NOMO-1 (cell line): ENCODE results near the gene PHLPP1.

ENCODE experiments used
- DNase-seq, 2 experiments: peaks; one replicate each; lab custom pipeline; 2025; ENCODE audit not compliant: unreplicated experiment in 2 of 2; lab: John Stamatoyannopoulos, UW

The PHLPP1 gene

GRCh38 chr18:62769216-62769615 lies 53.9 kb downstream of the PHLPP1 start:
- no peak for DNase-seq

DNA sequence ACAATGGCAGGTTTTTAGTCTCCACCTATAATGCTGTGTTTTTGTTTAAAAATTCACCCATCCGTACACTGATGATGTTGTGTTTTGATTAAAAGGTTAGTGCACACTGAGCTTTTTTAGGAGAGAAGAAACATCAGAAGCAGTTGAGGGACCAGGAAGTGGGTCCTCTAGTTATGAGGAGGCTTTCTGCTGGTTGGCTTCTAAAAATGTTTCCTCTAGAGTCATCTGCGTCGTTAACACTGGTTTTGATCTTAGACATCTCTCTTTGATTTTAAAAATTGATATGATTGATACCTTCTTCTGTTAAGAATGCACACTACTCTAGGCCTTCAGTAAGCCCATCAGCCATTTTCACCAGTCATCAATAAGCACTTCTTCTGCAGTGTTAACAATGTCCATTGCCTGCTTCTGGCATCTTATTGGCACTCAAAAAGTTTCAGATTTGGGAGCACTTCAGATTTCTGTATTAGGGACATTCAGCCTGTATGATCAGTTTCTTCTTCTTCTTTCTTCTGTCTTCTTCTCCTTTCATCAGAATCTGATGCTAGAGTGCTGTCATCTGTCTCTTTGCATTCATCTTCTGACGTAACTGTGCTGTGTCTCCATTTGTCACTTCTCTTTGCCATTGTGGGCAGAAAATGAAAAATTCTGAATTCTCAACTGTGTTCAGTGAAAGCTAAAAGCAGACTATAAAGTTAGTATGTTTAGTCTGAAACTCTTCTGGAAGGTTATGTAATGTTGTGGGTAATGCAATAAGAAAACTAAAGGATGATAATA lies 56.3 kb downstream of the PHLPP1 start:
- no peak for DNase-seq

GRCh38 chr18:62772860-62773584 lies 57.7 kb downstream of the PHLPP1 start:
- no peak for DNase-seq

DNA sequence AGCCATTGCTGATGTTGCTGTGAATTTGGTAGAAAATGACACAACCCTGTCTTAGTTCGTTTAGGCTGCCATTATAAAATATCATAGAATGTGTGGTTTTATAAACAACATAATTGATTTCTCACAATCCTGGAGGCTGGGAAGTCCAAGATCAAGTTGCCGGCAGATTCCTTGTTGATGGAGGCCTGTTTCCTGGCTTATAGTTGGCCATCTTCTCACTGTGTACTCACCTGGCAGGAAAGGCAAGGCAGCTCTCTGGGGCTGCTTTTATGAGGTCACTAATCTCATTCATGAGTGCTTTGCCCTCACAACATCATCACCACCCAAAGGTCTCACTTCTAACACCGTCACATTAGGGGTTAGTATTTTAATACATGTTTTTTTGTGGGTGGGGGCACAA lies 58.4 kb downstream of the PHLPP1 start:
- DNase-seq = no peak

GRCh38 chr18:62776024-62776570 lies 60.8 kb downstream of the PHLPP1 start:
- DNase-seq = no peak

- no peak for DNase-seq
Observed at GRCh38 chr18:62777814-62778213, 62.5 kb downstream of the PHLPP1 start.

DNA sequence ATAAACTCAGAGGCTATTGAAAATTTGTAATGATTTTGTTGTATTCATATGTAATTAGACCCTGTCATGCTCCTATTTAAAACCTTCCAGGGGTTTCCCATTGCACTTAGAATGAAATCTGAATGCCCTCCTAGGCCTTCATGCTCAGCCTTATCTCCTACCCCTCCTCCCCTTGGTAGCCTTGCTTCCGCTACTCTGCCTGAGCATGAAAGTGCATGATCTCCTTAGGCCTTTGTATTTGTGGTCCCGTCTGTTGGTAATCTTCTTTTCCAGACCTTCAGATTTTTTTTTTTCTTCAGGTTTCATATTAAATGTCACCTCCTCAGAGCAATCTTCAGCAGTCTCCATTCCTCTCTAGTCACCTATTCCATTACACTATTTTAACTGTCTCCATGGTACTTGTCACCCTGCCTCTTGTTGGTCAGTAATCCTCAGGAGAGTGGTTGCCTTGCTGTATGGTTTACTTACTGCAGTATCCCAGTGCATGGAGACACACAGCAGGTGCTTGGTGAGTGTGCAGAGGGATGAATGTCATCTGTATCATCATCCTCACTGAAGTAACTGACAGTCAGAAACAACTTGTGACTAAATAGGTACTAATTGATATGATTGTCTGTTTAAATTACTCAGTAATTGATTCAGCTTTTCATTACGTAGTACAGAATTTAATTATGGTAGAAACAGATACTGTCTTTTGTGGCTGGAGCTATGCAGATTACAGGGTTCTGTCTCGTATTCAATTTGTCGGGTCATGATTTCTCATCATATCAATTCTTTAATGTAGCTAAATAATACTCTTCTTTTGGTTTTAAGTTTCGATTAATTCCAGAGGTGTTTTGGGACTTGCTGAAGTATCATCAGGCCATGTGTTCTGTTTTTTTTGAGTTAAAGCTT lies 63.9 kb downstream of the PHLPP1 start:
- no peak for DNase-seq

DNA sequence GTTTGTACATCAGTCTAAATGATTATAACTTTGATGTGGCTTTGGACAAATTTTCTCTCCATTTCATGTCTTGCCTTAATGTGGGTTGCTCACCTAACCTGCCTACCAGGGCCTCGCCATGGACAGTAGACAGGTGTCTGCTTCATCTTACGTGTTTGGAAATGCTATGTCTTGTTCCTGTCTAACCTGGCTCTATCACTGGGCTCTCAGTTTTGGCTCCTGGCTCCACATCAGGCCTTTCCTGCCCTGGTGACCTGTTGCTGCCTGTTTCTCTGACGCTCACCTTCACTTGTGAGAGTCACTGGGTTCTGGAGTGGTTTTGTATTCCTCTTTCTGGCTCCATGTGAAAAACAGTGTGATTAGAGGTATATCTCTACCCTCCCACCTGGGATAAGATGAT lies 65.9 kb downstream of the PHLPP1 start:
- DNase-seq = no peak

DNA sequence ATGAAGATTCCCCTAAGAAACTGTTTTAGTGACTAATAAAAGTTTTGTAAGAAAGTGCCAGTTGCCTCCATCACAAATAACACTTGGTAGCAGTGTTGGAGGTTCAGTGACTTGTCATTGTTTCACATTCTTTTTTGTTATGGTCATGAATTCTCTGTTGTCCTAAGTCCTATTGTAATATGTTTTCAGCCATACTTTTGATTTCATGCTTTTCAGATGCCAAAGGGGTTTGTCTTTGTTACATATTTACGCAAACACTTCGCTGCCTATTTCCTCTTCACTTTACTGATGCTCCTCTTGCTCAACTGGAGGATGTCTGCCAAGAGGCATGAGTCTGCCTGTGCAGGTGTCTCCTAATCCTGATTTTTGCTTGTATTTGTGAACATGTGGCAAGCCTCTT lies 66.6 kb downstream of the PHLPP1 start:
- peak in 1 of 2 experiments; percentile 51 for DNase-seq

DNA sequence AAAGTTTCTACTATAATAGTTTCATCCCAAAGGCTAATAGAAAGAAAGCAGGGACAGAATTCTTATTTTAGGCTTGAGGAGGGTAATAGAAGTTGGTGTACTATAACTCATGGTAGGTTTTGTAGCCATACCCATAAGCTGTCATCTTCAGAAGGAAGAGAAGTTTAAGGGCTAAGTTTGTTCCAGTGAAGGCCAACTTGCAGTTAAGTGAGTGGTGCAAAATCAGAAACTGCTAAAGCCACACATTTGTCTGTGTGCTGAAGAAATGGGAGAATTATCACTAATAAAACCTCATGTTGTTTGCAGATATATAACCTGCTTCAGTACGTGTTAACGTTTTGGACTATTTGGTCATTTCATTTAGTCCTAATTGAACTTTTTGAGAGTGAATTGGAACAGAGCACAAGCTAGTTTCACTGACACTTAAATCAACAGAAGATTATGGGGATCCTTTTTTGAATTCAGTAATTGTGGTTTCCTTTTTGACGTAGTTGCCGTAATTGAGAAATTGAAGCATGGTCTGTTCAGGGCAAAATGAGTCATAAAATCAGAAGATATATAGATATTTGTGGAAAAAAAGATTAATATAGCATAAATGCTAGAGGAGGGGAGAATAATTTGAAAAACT lies 69.1 kb downstream of the PHLPP1 start:
- peak; percentile 37 to 80 for DNase-seq

DNA sequence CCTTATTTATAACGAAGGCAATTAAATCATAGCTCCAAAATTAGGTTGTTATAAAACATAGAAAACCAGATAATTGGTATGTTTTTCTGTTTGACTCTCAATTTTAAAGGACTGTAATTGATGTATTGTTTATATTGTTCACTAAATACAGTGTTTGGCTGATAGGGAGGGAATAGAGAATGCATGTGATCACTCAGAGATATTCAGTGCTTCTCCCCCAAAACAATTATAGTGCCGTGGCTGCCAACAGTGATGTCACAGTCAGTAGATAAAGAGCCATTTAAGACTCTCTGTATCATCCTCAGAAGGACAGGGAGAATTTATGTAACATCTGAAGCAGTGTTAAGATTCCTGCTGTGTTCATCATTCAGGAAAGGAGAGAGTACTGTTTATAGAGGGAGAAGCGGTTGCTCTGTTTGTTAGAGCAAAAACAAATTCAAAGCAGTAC lies 69.6 kb downstream of the PHLPP1 start:
- DNase-seq = no peak

- no peak for DNase-seq
Observed at GRCh38 chr18:62786689-62787088, 71.3 kb downstream of the PHLPP1 start.

DNA sequence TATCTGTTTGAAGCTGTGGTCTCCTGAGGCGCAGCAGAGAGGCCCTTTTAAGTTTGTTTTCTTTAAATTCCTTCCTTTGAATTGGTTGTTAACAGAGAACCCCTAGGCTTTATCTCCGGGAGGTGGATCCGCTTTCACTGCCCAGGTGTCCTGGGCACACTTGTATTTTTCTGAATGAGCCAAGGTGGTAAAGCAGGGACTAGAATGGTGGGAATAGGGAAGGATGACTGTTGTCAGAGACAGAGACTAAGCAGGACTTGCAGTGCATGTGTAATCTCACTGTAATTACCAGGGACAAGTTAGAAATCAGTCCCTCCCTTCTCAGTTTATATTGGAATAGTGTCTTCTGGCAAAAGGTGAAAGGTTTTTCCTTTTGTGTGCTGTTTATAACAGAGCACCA lies 72.8 kb downstream of the PHLPP1 start:
- no peak for DNase-seq

GRCh38 chr18:62788876-62789275 lies 73.5 kb downstream of the PHLPP1 start:
- no peak for DNase-seq

DNA sequence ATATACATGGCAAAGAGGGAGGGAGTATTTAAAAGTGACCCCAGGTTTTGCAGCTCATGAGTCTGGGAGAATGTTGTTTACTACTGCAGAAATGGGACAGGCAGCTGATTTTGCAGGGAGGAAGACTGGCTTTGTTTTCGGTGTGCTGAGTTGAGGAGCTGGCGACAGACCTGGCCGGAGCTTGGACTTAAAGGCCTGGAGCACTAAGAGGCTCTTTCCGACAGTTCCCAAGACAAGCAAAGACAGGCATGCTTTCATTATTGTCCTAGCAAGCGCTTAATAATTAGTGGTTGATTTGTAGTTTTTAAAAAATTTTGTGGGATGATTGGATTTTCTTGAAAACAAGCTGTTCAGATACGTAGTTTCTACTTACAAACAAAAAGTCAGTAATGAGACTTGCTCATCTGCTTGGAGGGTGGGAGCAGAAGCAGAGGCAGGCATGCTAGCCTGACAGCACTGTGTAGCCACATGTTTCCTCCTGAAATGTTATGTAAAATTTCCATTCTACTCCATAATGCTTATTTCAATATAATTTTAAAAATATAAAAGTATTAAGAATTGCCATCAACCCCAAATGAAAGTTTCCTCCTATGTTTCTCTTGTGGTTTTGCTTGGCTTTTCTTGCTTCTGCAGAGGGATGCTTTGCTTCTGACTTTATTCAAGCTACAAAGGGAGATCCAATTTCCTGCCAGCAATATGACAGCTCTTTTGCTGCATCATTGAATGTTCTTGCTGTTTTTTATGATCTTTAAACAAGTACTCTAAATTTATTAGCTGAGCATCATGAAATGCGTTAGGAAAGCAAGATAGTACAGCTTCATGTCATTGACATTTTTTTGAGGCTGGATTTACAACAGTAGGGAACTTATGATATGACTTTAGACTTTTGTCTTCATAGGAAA lies 75.8 kb downstream of the PHLPP1 start:
- DNase-seq = no peak

GRCh38 chr18:62792016-62792415 lies 76.7 kb downstream of the PHLPP1 start:
- DNase-seq = no peak

GRCh38 chr18:62795813-62796212 lies 80.5 kb downstream of the PHLPP1 start:
- no peak for DNase-seq

DNA sequence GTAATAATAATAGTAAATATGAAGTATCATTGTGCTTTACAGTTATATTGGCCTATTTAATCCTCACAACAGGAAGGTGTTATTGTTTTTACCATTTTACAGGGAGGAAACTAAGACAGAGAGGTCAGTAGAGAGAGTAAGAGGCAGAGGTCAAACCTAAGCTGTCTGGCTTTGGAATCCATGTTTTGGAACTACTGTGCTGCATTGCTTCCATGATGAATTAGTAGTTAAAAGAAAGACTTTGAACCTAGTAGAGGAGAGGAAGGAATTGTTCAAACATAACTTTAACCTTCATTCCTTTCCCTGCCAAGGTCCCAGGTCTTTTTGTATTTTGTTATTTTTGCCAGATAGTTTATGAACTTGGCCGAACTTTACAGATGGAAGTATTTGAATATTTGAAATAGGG lies 80.9 kb downstream of the PHLPP1 start:
- no peak for DNase-seq

- DNase-seq = peak; percentile 45 to 66
Observed at GRCh38 chr18:62797329-62797728, 82.0 kb downstream of the PHLPP1 start.
